AG10803 (cell line): ENCODE data around the gene DNAJB11.

Experiments used
- DNase-seq: peaks from one replicate; pipeline ENCODE4 v3.0.0; 2010; ENCODE audit warnings: low read depth
- H3K4me3 ChIP-seq: 2 replicates; pipeline ENCODE4 v1.5.1; 2011; ENCODE audit warnings: mild to moderate bottlenecking, low read length, control low read depth
- CTCF ChIP-seq: conservative IDR thresholded peaks from 2 replicates; pipeline ENCODE4 v1.5.1; 2011; ENCODE audit warnings: mild to moderate bottlenecking, low read length, control low read depth, inconsistent platforms

DNAJB11 gene

GRCh38 chr3:186570096-186570940 lies at the start of gene DNAJB11:
Gene DNAJB11 (plus strand): TSS chr3:186570720. CDS start chr3:186570898, 178 bp downstream.
- TF ChIP-seq CTCF, result no peak
- H3K4me3 ChIP-seq, result peak within 1 kb of the TSS; percentile 90
- peak; percentile 100 for DNase-seq

- no peak for DNase-seq
- no peak overlapping the region for H3K4me3 ChIP-seq
- no peak for TF ChIP-seq CTCF
Measured at GRCh38 chr3:186520957-186521842, 49.3 kb upstream of the DNAJB11 start.

- TF ChIP-seq CTCF, result no peak
- DNase-seq, result no peak
- H3K4me3 ChIP-seq, result no peak overlapping the region
Measured at GRCh38 chr3:186523022-186523421, 47.5 kb upstream of the DNAJB11 start.

- no peak for TF ChIP-seq CTCF
- DNase-seq, result no peak
Measured at GRCh38 chr3:186523434-186523833, 47.1 kb upstream of the DNAJB11 start.

GRCh38 chr3:186524616-186525015 lies 45.9 kb upstream of the DNAJB11 start:
- DNase-seq, result no peak
- TF ChIP-seq CTCF, result no peak
- no peak overlapping the region for H3K4me3 ChIP-seq

More at GRCh38 chr3:186523434-186523833, 47.1 kb upstream of the DNAJB11 start:
- H3K4me3 ChIP-seq, result no peak overlapping the region

- no peak for TF ChIP-seq CTCF
- H3K4me3 ChIP-seq, result no peak overlapping the region
- DNase-seq, result no peak
Measured at GRCh38 chr3:186525369-186526255, 44.9 kb upstream of the DNAJB11 start.
